K562 (cell line): ENCODE measurements around the gene LONRF2. TPM values are rescaled to one million over a fixed set of nuclear protein-coding genes. Genes with fewer than 3 reads are reported as not detected.

ENCODE experiments used
- ARNT ChIP-seq, 2 experiments: fragments of 450-650 bp; IDR thresholded peaks; 2 replicates each; pipeline ENCODE4 v1.6.1; 2016; ENCODE audit warnings: mild to moderate bottlenecking in 1 of 2
- ATF4 ChIP-seq: fragments of 450-650 bp; formaldehyde crosslinking; IDR thresholded peaks from 2 replicates; pipeline ENCODE4 v1.4.0; 2022; ENCODE audit warnings: mild to moderate bottlenecking, moderate library complexity
- CBFA2T3 ChIP-seq: fragments of 450-650 bp; IDR thresholded peaks from 2 replicates; pipeline ENCODE4 v1.6.1; 2017
- CBX2 ChIP-seq: fragments of 200-600 bp; sonication (generic); IDR thresholded peaks from one replicate; pipeline ENCODE4 v1.6.1; 2012; ENCODE audit warnings: mild to moderate bottlenecking, low read length, inconsistent platforms; ENCODE audit not compliant: insufficient read depth, poor library complexity, severe bottlenecking
- ESRRA ChIP-seq: fragments of 450-650 bp; IDR thresholded peaks from 2 replicates; pipeline ENCODE4 v1.6.1; 2014; ENCODE audit warnings: low read depth, mild to moderate bottlenecking, moderate library complexity, borderline replicate concordance
- MAFF ChIP-seq: IDR thresholded peaks from 2 replicates; pipeline ENCODE4 v1.6.1; 2012; ENCODE audit warnings: low read length, improper control_type of control experiment
- MAFK ChIP-seq: IDR thresholded peaks from 2 replicates; pipeline ENCODE4 v1.6.1; 2011; ENCODE audit warnings: low read length, improper control_type of control experiment
- NRF1 ChIP-seq, 2 experiments: fragments of 450-650 bp; IDR thresholded peaks in 1 of 2; conservative IDR thresholded peaks in 1 of 2; 2 replicates each; pipeline ENCODE4 v1.6.1; 2014; ENCODE audit warnings: mild to moderate bottlenecking in 2 of 2
- PHF20 ChIP-seq: fragments of 450-650 bp; IDR thresholded peaks from 2 replicates; pipeline ENCODE4 v1.6.1; 2018; ENCODE audit not compliant: partially characterized antibody
- PRPF4 ChIP-seq: fragments of 200-400 bp; formaldehyde crosslinking; IDR thresholded peaks from one replicate; pipeline ENCODE4 v1.6.1; 2017; ENCODE audit warnings: low read length, low read depth, mild to moderate bottlenecking; ENCODE audit not compliant: insufficient read depth, poor library complexity, severe bottlenecking
- RBBP5 ChIP-seq: fragments of 200-600 bp; sonication (generic); IDR thresholded peaks from 2 replicates; pipeline ENCODE4 v1.6.1; 2012; ENCODE audit warnings: borderline replicate concordance, mild to moderate bottlenecking, low read length, control low read depth, inconsistent platforms; ENCODE audit not compliant: insufficient read depth, poor library complexity, severe bottlenecking
- SMAD1 ChIP-seq: fragments of 150-350 bp; IDR thresholded peaks from 2 replicates; pipeline ENCODE4 v1.6.1; 2014; ENCODE audit warnings: low read length, low read depth; ENCODE audit not compliant: partially characterized antibody
- SMARCA4 ChIP-seq: fragments of 450-650 bp; IDR thresholded peaks from 2 replicates; pipeline ENCODE4 v1.6.1; 2016
- STAT5B ChIP-seq: fragments of 250-450 bp; sonication (Bioruptor Pico); IDR thresholded peaks from 2 replicates; pipeline ENCODE4 v1.8.0; 2021; ENCODE audit warnings: mild to moderate bottlenecking, inconsistent platforms
- TAF7 ChIP-seq: fragments of 450-650 bp; IDR thresholded peaks from 2 replicates; pipeline ENCODE4 v1.6.1; 2016; ENCODE audit warnings: missing genetic modification characterization, missing compliant biosample characterization
- TCF15 ChIP-seq: fragments of 250-450 bp; sonication (Bioruptor Pico); IDR thresholded peaks from 2 replicates; pipeline ENCODE4 v1.8.0; 2022; ENCODE audit warnings: moderate library complexity, mild to moderate bottlenecking, inconsistent platforms
- TSC22D4 ChIP-seq: fragments of 450-650 bp; IDR thresholded peaks from 2 replicates; pipeline ENCODE4 v1.6.1; 2016; ENCODE audit warnings: missing genetic modification characterization, missing biosample characterization, control low read depth
- ZNF561 ChIP-seq: fragments of 450-650 bp; formaldehyde crosslinking; conservative IDR thresholded peaks from 2 replicates; pipeline ENCODE4 v1.4.0; 2020; ENCODE audit warnings: mild to moderate bottlenecking, moderate library complexity
- ZNF695 ChIP-seq: fragments of 450-650 bp; formaldehyde crosslinking; IDR thresholded peaks from 2 replicates; pipeline ENCODE4 v1.4.0; 2020; ENCODE audit warnings: mild to moderate bottlenecking, moderate library complexity
- ZNF699 ChIP-seq: fragments of 250-450 bp; sonication (Bioruptor Pico); IDR thresholded peaks from 2 replicates; pipeline ENCODE4 v1.8.0; 2021; ENCODE audit warnings: mild to moderate bottlenecking, moderate library complexity; ENCODE audit not compliant: insufficient replicate concordance
- ZNF79 ChIP-seq: fragments of 250-450 bp; sonication (Bioruptor Pico); IDR thresholded peaks from 2 replicates; pipeline ENCODE4 v1.4.0; 2020; ENCODE audit warnings: low read depth, mild to moderate bottlenecking, moderate library complexity
- polyA plus RNA-seq, 8 experiments: library from polyadenylated mRNA; depleted of rRNA in 4 of 8; stranded (reverse) in 5 of 8; unstranded in 3 of 8; fragments of >200 nt; fragmentation: Nextera tagmentation in 2 of 8; fragmentation: Illumina TruSeq in 1 of 8; extraction: Ambion mirVana in 2 of 8; extraction: Trizol in 1 of 8; gene quantifications; 2 replicates each; pipeline versions ENCODE4 v1.2.1 to v1.2.3, GENCODE V29; 2011 to 2014; ENCODE audit warnings: inconsistent platforms in 1 of 8, missing spikeins in 1 of 8
- total RNA-seq, 7 experiments: library from RNA; depleted of rRNA in 6 of 7; stranded (reverse); fragments of >200 nt in 6 of 7; fragmentation: Illumina TruSeq in 2 of 7; extraction: Trizol in 2 of 7; gene quantifications; 2 replicates each; pipeline versions ENCODE4 v1.2.1 to v1.2.3, GENCODE V29; 2011 to 2021; ENCODE audit warnings: low replicate concordance in 1 of 7
- TF ChIP-seq, protein P1 (sequence below), 2 experiments: fragments of 450-650 bp in 1 of 2; IDR thresholded peaks; 2 replicates each; pipeline ENCODE4 v1.6.1; 2011 to 2017; ENCODE audit warnings: low read depth in 2 of 2, antibody characterized with exemption in 1 of 2, borderline replicate concordance in 1 of 2, low read length in 1 of 2, mild to moderate bottlenecking in 1 of 2, mixed read lengths in 1 of 2; ENCODE audit not compliant: control insufficient read depth in 1 of 2

Gene LONRF2
- total and polyA plus RNA-seq, 9 of the 15 experiments (the other 6 are each of a cell fraction or from before 2014, with no cell fraction given) = 0.35 to 5.0 (median 2.7) TPM

- TF ChIP-seq ZNF561 (CRISPR knock-in tag) = no peak
- TF ChIP-seq PRPF4 = no peak
- no peak for TF ChIP-seq STAT5B (CRISPR knock-in tag)
- peak; percentile 70 for TF ChIP-seq SMAD1
- peak; percentile 98 for TF ChIP-seq SMARCA4
- TF ChIP-seq ZNF699 (CRISPR knock-in tag) = no peak
- peak; percentile 43 for TF ChIP-seq RBBP5
- TF ChIP-seq ATF4 = peak; percentile 84
- peak; percentile 34; the same call in 1 of the 2 replicates for TF ChIP-seq ZNF79 (CRISPR knock-in tag)
- TF ChIP-seq CBX2 = no peak
- TF ChIP-seq ESRRA = peak; percentile 73
- TF ChIP-seq TSC22D4 = no peak
- no peak for TF ChIP-seq PHF20
- TF ChIP-seq ARNT (IDR thresholded peaks at IDR 0.05) = peak in 1 of 2 experiments; percentile 79; a peak in 1 of 4 replicates
- TF ChIP-seq TAF7 (tag) = no peak
- TF ChIP-seq TCF15 (CRISPR knock-in tag) = no peak
- TF ChIP-seq, protein P1, sequence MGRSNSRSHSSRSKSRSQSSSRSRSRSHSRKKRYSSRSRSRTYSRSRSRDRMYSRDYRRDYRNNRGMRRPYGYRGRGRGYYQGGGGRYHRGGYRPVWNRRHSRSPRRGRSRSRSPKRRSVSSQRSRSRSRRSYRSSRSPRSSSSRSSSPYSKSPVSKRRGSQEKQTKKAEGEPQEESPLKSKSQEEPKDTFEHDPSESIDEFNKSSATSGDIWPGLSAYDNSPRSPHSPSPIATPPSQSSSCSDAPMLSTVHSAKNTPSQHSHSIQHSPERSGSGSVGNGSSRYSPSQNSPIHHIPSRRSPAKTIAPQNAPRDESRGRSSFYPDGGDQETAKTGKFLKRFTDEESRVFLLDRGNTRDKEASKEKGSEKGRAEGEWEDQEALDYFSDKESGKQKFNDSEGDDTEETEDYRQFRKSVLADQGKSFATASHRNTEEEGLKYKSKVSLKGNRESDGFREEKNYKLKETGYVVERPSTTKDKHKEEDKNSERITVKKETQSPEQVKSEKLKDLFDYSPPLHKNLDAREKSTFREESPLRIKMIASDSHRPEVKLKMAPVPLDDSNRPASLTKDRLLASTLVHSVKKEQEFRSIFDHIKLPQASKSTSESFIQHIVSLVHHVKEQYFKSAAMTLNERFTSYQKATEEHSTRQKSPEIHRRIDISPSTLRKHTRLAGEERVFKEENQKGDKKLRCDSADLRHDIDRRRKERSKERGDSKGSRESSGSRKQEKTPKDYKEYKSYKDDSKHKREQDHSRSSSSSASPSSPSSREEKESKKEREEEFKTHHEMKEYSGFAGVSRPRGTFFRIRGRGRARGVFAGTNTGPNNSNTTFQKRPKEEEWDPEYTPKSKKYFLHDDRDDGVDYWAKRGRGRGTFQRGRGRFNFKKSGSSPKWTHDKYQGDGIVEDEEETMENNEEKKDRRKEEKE (IDR thresholded peaks at IDR 0.05; ENCODE audit: borderline replicate concordance in 1 of 2, control insufficient read depth in 1 of 2, low read depth in 2 of 2, low read length in 1 of 2) = no peak
- TF ChIP-seq NRF1 (conservative IDR thresholded peaks at IDR 0.05 in 1 of 2, IDR thresholded peaks at IDR 0.05 in 1 of 2) = no peak; a peak in 1 of 4 replicates
- TF ChIP-seq MAFK = peak; percentile 79
- no peak for TF ChIP-seq ZNF695 (CRISPR knock-in tag)
- TF ChIP-seq MAFF = peak; percentile 80
- peak; percentile 91 for TF ChIP-seq CBFA2T3
Measured at GRCh38 chr2:100292022-100292580, 30.2 kb downstream of the LONRF2 start (continued).
